ENCODE data around the gene NEO1. TPM values are rescaled to one million over a fixed set of nuclear protein-coding genes. Genes with fewer than 3 reads are reported as not detected.

NEO1 gene
- polyA plus RNA-seq, 2 of the 4 experiments (the other 2 are of a cell fraction), result 29.1 to 30.3 TPM

GRCh38 chr15:73328981-73329380, 276.7 kb downstream of the NEO1 start:
- H3K9me3 ChIP-seq, result no peaks in the 10 kb centered on the region
- H3K27ac ChIP-seq, result no peak overlapping the region
- ATAC-seq (no peak), DNase-seq (ENCODE audit: low read depth in 1 of 2, low spot score in 1 of 2) (no peak), FAIRE-seq (no peak)
- H3K4me3 ChIP-seq, result no peak overlapping the region
- ChIA-PET CTCF (interaction anchor here (0.6 to 1.4 kb wide), 4 partner anchors 21 to 308 kb away, joined by 3 to 4 read pairs (median 3); no protein-coding TSS in a partner anchor), POLR2A (no interaction called here)
- TF ChIP-seq BHLHE40 (IDR thresholded peaks at IDR 0.05; ENCODE audit: low read depth, low read length) (no peak), ZNF302 (CRISPR knock-in tag; IDR thresholded peaks at IDR 0.05) (no peak), TFCP2L1 (CRISPR knock-in tag; IDR thresholded peaks at IDR 0.05) (no peak), PBX3 (IDR thresholded peaks at IDR 0.05) (no peak), KDM1A (IDR thresholded peaks at IDR 0.05; ENCODE audit: low read depth) (no peak), RAD21 (conservative IDR thresholded peaks at IDR 0.05 in 1 of 2, IDR thresholded peaks at IDR 0.05 in 1 of 2) (no peak), E2F6 (IDR thresholded peaks at IDR 0.05; ENCODE audit: borderline replicate concordance, low read depth) (no peak), CHD4 (IDR thresholded peaks at IDR 0.05; ENCODE audit: borderline replicate concordance) (no peak), MAZ (IDR thresholded peaks at IDR 0.05; ENCODE audit: borderline replicate concordance, low read depth, low read length) (no peak), RCOR1 (IDR thresholded peaks at IDR 0.05; ENCODE audit: low read depth, low read length) (no peak), NPAS2 (CRISPR knock-in tag; IDR thresholded peaks at IDR 0.05; ENCODE audit: borderline replicate concordance) (no peak), ELK1 (IDR thresholded peaks at IDR 0.05; ENCODE audit: low read depth, low read length) (no peak), EHF (CRISPR knock-in tag; IDR thresholded peaks at IDR 0.05) (no peak), HOXA7 (CRISPR knock-in tag; IDR thresholded peaks at IDR 0.05) (no peak), BCL3 (IDR thresholded peaks at IDR 0.05) (no peak), RFX5 (IDR thresholded peaks at IDR 0.05) (no peak), SREBF2 (IDR thresholded peaks at IDR 0.05) (no peak), JUNB (IDR thresholded peaks at IDR 0.05) (no peak)
- H3K4me1 ChIP-seq, result no peaks in the 10 kb centered on the region
- 78% methylated on average over 10 of the region's 10 CpGs for WGBS (ENCODE audit: missing lambda C conversion rate)
- H3K4me2 ChIP-seq, result no peak overlapping the region

- Histone ChIP-seq H3K4me2 (no peak overlapping the region), H3K4me3 (no peak overlapping the region), H3K4me1 (no peaks in the 10 kb centered on the region), H3K9me3 (no peaks in the 10 kb centered on the region), H3K27ac (no peak overlapping the region)
- 77% methylated on average over 21 of the region's 21 CpGs for WGBS (ENCODE audit: missing lambda C conversion rate)
- no peak for ATAC-seq
- no peak for FAIRE-seq
- DNase-seq (ENCODE audit: low read depth in 1 of 2, low spot score in 1 of 2), result no peak
- TF ChIP-seq CEBPB (IDR thresholded peaks at IDR 0.05) (no peak), USF2 (IDR thresholded peaks at IDR 0.05) (no peak), EP300 (IDR thresholded peaks at IDR 0.05) (no peak), ATOH8 (CRISPR knock-in tag; IDR thresholded peaks at IDR 0.05; ENCODE audit: low read depth) (no peak), BHLHE40 (IDR thresholded peaks at IDR 0.05; ENCODE audit: low read depth, low read length) (no peak), GATA3 (IDR thresholded peaks at IDR 0.05; ENCODE audit: borderline replicate concordance) (no peak), NPAS2 (CRISPR knock-in tag; IDR thresholded peaks at IDR 0.05; ENCODE audit: borderline replicate concordance) (no peak), HOXB13 (CRISPR knock-in tag; IDR thresholded peaks at IDR 0.05; ENCODE audit: low read depth) (no peak), POLR2AphosphoS2 (conservative IDR thresholded peaks at IDR 0.05; ENCODE audit: low read length) (no peak), CHD2 (IDR thresholded peaks at IDR 0.05; ENCODE audit: low read length, partially characterized antibody) (no peak), FOSL2 (IDR thresholded peaks at IDR 0.05) (no peak), FOSL2 (CRISPR knock-in tag; IDR thresholded peaks at IDR 0.05) (no peak), RFX5 (IDR thresholded peaks at IDR 0.05) (no peak), MYC (IDR thresholded peaks at IDR 0.05; ENCODE audit: borderline replicate concordance, low read length) (no peak), HDAC2 (IDR thresholded peaks at IDR 0.05) (no peak)
- ChIA-PET CTCF (no interaction called here), POLR2A (no interaction called here)
These were observed 277.4 kb downstream of the NEO1 start for GRCh38 chr15:73329501-73330200.
